COLO668 (cell line): Measurements from ENCODE around the gene VPS35.
"Not testable (repeated sequence)": the region's sequence is repeated elsewhere in the genome, so short reads cannot be mapped to it uniquely, and the experiment has no call there.

Source experiments
- DNase-seq: peaks from one replicate; lab custom pipeline; 2025; ENCODE audit not compliant: unreplicated experiment; lab: John Stamatoyannopoulos, UW

VPS35 gene

GRCh38 chr16:46713634-46714033 lies 24.7 kb upstream of the VPS35 start:
- no peak for DNase-seq

GRCh38 chr16:46712911-46713310 lies 23.9 kb upstream of the VPS35 start:
- no peak for DNase-seq

- no peak for DNase-seq
Observed at GRCh38 chr16:46711106-46712058, 22.4 kb upstream of the VPS35 start.

- DNase-seq: no peak
Observed at GRCh38 chr16:46709469-46710005, 20.6 kb upstream of the VPS35 start.

- DNase-seq: no peak
Observed at GRCh38 chr16:46706642-46707041, 17.7 kb upstream of the VPS35 start.

GRCh38 chr16:46702030-46702429 lies 13.1 kb upstream of the VPS35 start:
- DNase-seq: no peak

- DNase-seq: no peak
Observed at GRCh38 chr16:46701615-46702014, 12.6 kb upstream of the VPS35 start.

GRCh38 chr16:46700048-46700447 lies 11.1 kb upstream of the VPS35 start:
- DNase-seq: no peak

- no peak for DNase-seq
Observed at GRCh38 chr16:46696957-46697356, 8.0 kb upstream of the VPS35 start.

GRCh38 chr16:46695937-46696336 lies 7.0 kb upstream of the VPS35 start:
- DNase-seq: no peak

- no peak for DNase-seq
Observed at GRCh38 chr16:46693598-46693997, 4.6 kb upstream of the VPS35 start.

GRCh38 chr16:46691726-46692125 lies 2.7 kb upstream of the VPS35 start:
- no peak for DNase-seq

GRCh38 chr16:46690281-46691178 lies 1.6 kb upstream of the VPS35 start:
- DNase-seq: peak; percentile 18

GRCh38 chr16:46689365-46690280 lies 645 bp upstream of the VPS35 start, which contains the start of gene ORC6:
TSS of gene ORC6 (plus strand) at chr16:46689659. CDS start at chr16:46689706, 47 bp downstream.
- peak; percentile 97 for DNase-seq

- no peak for DNase-seq
Observed at GRCh38 chr16:46688101-46688653, 801 bp downstream of the VPS35 start.

GRCh38 chr16:46687486-46687885 lies 1.5 kb downstream of the VPS35 start:
- no peak for DNase-seq

GRCh38 chr16:46686815-46687473 lies 2.0 kb downstream of the VPS35 start:
- no peak for DNase-seq

GRCh38 chr16:46681867-46682266 lies 7.1 kb downstream of the VPS35 start:
- not testable (repeated sequence) for DNase-seq

- not testable (repeated sequence) for DNase-seq
Observed at GRCh38 chr16:46677943-46678342, 11.0 kb downstream of the VPS35 start.
